Measurements from ENCODE around the gene TAF1D.

- TF ChIP-seq, protein P1, sequence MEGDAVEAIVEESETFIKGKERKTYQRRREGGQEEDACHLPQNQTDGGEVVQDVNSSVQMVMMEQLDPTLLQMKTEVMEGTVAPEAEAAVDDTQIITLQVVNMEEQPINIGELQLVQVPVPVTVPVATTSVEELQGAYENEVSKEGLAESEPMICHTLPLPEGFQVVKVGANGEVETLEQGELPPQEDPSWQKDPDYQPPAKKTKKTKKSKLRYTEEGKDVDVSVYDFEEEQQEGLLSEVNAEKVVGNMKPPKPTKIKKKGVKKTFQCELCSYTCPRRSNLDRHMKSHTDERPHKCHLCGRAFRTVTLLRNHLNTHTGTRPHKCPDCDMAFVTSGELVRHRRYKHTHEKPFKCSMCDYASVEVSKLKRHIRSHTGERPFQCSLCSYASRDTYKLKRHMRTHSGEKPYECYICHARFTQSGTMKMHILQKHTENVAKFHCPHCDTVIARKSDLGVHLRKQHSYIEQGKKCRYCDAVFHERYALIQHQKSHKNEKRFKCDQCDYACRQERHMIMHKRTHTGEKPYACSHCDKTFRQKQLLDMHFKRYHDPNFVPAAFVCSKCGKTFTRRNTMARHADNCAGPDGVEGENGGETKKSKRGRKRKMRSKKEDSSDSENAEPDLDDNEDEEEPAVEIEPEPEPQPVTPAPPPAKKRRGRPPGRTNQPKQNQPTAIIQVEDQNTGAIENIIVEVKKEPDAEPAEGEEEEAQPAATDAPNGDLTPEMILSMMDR (IDR thresholded peaks at IDR 0.05) = no peak
- TF ChIP-seq POLR2A (IDR thresholded peaks at IDR 0.05; ENCODE audit: low read depth) = no peak
- TF ChIP-seq EP300 (IDR thresholded peaks at IDR 0.05) = no peak
These were observed 20.6 kb upstream of the TAF1D start for GRCh38 chr11:93761910-93762309.
